ENCODE results near the gene ADAMTS20. TPM values are rescaled to one million over a fixed set of nuclear protein-coding genes. Genes with fewer than 3 reads are reported as not detected.
A peak's percentile ranks its signal among the peaks of the same experiment; 100 is the strongest.

Gene ADAMTS20
- total RNA-seq, 1 donor from 2014 or later: not detected

- TF ChIP-seq POLR2AphosphoS5 (IDR thresholded peaks at IDR 0.05; ENCODE audit: insufficient read depth in 1 of 2, low read depth in 1 of 2): no peak
- TF ChIP-seq, protein P1, sequence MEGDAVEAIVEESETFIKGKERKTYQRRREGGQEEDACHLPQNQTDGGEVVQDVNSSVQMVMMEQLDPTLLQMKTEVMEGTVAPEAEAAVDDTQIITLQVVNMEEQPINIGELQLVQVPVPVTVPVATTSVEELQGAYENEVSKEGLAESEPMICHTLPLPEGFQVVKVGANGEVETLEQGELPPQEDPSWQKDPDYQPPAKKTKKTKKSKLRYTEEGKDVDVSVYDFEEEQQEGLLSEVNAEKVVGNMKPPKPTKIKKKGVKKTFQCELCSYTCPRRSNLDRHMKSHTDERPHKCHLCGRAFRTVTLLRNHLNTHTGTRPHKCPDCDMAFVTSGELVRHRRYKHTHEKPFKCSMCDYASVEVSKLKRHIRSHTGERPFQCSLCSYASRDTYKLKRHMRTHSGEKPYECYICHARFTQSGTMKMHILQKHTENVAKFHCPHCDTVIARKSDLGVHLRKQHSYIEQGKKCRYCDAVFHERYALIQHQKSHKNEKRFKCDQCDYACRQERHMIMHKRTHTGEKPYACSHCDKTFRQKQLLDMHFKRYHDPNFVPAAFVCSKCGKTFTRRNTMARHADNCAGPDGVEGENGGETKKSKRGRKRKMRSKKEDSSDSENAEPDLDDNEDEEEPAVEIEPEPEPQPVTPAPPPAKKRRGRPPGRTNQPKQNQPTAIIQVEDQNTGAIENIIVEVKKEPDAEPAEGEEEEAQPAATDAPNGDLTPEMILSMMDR (IDR thresholded peaks at IDR 0.05): peak in 1 of 3 experiments; percentile 34
- DNase-seq (ENCODE audit: extremely low spot score in 2 of 2): no peak
- Histone ChIP-seq H3K4me3 (no peak overlapping the region), H3K36me3 (no peaks in the 10 kb centered on the region), H3K27me3 (no peaks in the 10 kb centered on the region), H3K27ac (no peak overlapping the region), H3K4me1 (peaks cover 8% of the 10 kb centered on the region), H3K9me3 (no peaks in the 10 kb centered on the region)
- intact Hi-C loops (cut with DNase I): no loop called here
These were observed 213.0 kb downstream of the ADAMTS20 start for GRCh38 chr12:43338848-43339526.

GRCh38 chr12:43337571-43338444, 214.2 kb downstream of the ADAMTS20 start:
- Histone ChIP-seq H3K27me3 (no peaks in the 10 kb centered on the region), H3K9me3 (no peaks in the 10 kb centered on the region), H3K4me1 (peaks cover 8% of the 10 kb centered on the region), H3K27ac (no peak overlapping the region), H3K4me3 (no peak overlapping the region), H3K36me3 (no peaks in the 10 kb centered on the region)
- no peak for DNase-seq (ENCODE audit: extremely low spot score in 2 of 2)
- TF ChIP-seq, protein P1 (IDR thresholded peaks at IDR 0.05): no peak
- TF ChIP-seq POLR2AphosphoS5 (IDR thresholded peaks at IDR 0.05; ENCODE audit: insufficient read depth in 1 of 2, low read depth in 1 of 2) (no peak), POLR2A (IDR thresholded peaks at IDR 0.05) (no peak)
- intact Hi-C loops (cut with DNase I): no loop called here

- H3K4me1 ChIP-seq: peaks cover 8% of the 10 kb centered on the region
- no peaks in the 10 kb centered on the region for H3K27me3 ChIP-seq
- no peak for TF ChIP-seq POLR2AphosphoS5 (IDR thresholded peaks at IDR 0.05; ENCODE audit: insufficient read depth in 1 of 2, low read depth in 1 of 2)
- TF ChIP-seq POLR2A (IDR thresholded peaks at IDR 0.05): no peak
- TF ChIP-seq, protein P1 (IDR thresholded peaks at IDR 0.05): no peak
- H3K9me3 ChIP-seq: no peaks in the 10 kb centered on the region
- H3K36me3 ChIP-seq: no peaks in the 10 kb centered on the region
- no peak overlapping the region for H3K27ac ChIP-seq
- intact Hi-C loops (cut with DNase I): no loop called here
- no peak overlapping the region for H3K4me3 ChIP-seq
- no peak for DNase-seq (ENCODE audit: extremely low spot score in 2 of 2)
These were observed 214.9 kb downstream of the ADAMTS20 start for GRCh38 chr12:43336962-43337555.

DNA sequence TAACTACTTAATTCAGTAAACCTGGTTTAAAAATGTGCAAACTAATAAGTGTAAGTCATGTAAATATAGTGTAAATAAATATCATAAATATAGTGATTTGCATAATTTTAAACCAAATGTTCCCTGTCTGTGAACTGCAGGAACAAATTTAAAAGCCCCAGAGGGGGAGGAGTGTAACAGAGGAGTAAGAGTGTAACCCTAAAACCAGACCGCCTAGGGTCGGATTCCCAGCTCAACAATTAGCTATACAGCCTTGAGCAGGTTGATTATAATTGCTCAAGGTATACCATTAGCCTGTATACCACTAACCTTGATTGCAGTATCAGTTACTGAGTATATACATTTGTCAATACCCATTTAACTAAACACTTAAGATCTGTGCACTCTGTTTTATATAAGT, 218.4 kb downstream of the ADAMTS20 start:
- DNase-seq (ENCODE audit: extremely low spot score in 2 of 2): no peak
- intact Hi-C loops (cut with DNase I): no loop called here

More for the DNA sequence above, 218.4 kb downstream of the ADAMTS20 start:
- H3K9me3 ChIP-seq: no peaks in the 10 kb centered on the region
- no peak overlapping the region for H3K27ac ChIP-seq
- H3K4me3 ChIP-seq: no peak overlapping the region
- H3K27me3 ChIP-seq: no peaks in the 10 kb centered on the region
- H3K4me1 ChIP-seq: peaks cover 3% of the 10 kb centered on the region
- H3K36me3 ChIP-seq: no peaks in the 10 kb centered on the region
- TF ChIP-seq POLR2A (IDR thresholded peaks at IDR 0.05) (no peak), POLR2AphosphoS5 (IDR thresholded peaks at IDR 0.05; ENCODE audit: insufficient read depth in 1 of 2, low read depth in 1 of 2) (no peak)
- TF ChIP-seq, protein P1 (IDR thresholded peaks at IDR 0.05): no peak
